ENCODE data around the gene MYMK.
"Not testable (repeated sequence)": the region's sequence is repeated elsewhere in the genome, so short reads cannot be mapped to it uniquely, and the experiment has no call there.

The MYMK gene

DNA sequence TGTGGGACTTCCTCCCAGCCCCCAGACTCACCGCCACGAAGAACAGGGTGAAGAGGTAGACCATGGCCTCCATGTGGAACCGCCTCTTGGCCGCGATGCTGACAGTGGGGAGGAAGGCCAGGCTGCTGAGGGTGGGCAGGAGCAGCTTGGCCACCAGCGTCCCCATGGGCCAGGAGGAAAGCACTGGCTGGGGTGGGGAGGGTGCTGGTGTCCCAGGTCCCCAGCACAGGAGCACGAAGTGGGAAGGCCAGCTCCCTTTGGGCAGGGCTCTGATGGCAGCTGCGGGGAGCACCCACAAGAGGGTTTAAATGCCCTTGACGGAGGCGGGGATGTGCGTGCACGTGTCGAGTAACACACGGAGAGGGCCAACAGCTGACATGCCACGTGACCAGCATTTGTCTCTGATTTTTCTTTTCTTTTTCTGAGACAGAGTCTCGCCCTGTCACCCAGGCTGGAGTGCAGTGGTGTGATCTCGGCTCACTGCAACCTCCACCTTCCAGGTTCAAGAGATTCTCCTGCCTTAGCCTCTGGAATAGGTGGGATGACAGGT lies at the start of gene MYMK:
Gene MYMK (minus strand): TSS at position 281 of the 550 bp plus-strand sequence. CDS start 115 bp downstream, at position 166.
- no peak for DNase-seq (ENCODE audit: low spot score)

DNA sequence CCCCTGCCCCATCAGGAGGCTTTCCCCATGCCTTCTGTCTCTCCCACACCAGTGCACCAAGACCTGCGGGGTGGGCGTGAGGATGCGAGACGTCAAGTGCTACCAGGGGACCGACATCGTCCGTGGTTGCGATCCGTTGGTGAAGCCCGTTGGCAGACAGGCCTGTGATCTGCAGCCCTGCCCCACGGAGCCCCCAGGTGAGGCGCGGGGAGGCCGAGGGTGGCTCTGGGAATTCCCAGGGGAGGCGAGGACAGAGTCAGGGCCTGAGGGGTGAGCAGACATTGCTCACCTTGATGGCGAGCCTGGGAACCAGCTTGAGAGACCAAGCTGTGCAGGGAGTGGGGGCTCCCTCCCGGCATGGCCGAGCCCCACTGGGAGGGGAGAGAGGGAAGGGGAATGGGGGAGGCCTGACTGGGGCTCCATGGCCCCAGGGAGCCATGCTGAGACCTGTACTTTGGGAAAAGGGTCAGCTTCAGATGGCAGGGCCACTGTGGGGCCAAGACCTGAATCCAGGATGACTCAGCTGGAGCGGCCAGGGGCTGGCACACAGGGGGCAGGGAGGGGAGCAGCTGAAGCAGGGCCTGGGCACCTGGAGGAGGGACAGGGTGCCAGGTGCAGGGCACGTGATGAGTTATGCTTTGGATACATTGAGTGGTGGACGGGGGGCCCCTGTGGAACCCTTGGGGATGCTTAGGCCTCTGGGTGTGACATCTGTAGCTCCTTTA lies 49.2 kb upstream of the MYMK start:
- DNase-seq (ENCODE audit: low spot score): no peak

DNA sequence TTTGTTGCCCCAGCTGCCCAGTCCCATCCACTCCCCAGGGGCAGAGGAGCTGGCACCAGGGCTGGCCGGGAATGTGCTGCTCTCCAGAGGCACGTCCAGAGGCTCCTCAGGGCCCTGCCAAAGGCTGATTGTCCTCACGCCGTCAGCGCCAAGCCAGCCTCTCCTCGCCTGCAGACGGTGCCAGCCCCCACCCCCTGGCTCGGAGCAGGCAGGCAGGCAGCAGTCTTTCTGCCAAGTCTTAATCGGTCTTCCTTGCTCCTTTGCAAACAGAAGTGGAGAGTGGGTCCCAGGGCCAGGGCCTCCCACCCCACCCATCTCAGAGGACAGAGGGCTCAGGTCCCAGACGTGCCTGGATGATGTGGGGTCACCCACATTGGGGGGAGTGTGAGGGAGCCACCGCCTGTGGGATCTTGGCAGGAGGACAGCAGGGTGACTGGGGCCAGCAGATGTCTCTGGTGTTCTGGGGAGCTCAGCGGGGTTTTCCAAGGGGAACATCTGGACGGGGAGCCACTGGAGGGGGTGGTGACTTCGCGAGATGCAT lies 48.1 kb upstream of the MYMK start:
- no peak for DNase-seq (ENCODE audit: low spot score)

GRCh38 chr9:133571896-133572595 lies 47.3 kb upstream of the MYMK start:
- no peak for DNase-seq (ENCODE audit: low spot score)

GRCh38 chr9:133571391-133571890 lies 46.7 kb upstream of the MYMK start:
- DNase-seq (ENCODE audit: low spot score): no peak

- DNase-seq (ENCODE audit: low spot score): no peak
Measured at GRCh38 chr9:133570691-133571080, 45.9 kb upstream of the MYMK start.

GRCh38 chr9:133569891-133570690 lies 45.3 kb upstream of the MYMK start:
- DNase-seq (ENCODE audit: low spot score): no peak

DNA sequence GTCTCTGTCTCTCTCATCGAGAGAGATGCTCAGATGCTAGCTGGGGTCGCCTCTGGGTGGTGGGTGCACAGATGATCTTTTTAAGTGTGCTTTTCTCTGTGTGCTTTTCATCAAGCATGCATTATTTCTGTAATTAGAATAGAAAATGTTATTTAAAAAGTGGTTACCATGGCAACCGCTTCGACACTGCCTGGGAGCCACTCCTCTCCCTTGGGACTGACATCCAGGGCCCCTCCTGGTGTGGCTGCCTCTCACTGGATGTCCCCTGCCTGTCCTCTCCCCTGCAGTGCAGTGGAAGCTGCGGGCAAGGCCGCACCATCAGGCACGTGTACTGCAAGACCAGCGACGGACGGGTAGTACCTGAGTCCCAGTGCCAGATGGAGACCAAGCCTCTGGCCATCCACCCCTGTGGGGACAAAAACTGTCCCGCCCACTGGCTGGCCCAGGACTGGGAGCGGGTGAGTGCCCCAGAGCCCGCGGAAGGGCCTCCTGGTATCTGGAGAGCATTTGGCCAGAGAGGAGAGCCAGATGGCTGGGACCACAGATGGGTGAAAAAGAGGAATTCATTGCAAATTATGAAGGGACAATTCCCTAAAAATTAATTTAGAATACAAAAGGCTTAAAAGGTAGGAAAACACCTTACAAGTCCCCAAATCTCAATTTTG lies 44.5 kb upstream of the MYMK start:
- no peak for DNase-seq (ENCODE audit: low spot score)

DNA sequence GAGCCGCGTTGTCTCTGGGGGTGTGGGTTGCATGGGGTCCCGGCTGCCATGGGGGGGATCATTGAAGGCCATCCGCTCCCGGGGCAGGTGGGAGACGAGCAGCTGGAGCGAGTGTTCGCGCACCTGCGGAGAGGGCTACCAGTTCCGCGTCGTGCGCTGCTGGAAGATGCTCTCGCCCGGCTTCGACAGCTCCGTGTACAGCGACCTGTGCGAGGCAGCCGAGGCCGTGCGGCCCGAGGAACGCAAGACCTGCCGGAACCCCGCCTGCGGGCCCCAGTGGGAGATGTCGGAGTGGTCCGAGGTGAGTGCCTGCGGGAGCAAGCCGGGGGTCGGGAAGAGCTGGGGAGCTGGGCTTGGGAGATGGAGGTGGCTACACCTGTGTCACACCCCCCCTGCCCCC lies 43.4 kb upstream of the MYMK start:
- no peak for DNase-seq (ENCODE audit: low spot score)

DNA sequence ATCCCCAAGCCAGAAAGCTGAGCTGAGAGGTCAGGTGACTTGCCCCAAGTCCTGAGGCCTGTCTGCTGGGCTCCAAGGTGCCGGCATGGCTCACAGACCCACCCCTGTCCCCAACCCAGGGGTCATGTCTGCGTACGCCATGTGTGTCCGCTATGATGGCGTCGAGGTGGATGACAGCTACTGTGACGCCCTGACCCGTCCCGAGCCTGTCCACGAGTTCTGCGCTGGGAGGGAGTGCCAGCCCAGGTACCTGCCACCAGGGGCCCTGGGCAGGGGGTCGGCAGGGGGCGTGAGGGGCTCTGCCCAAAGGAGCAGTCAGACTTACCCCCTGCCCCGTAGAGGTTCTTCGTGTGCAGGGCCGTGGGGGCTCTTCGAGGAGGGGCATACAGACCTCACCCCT lies 42.1 kb upstream of the MYMK start:
- no peak for DNase-seq (ENCODE audit: low spot score)

GRCh38 chr9:133566382-133566781 lies 41.6 kb upstream of the MYMK start:
- DNase-seq (ENCODE audit: low spot score): no peak

GRCh38 chr9:133564451-133565116 lies 39.8 kb upstream of the MYMK start:
- DNase-seq (ENCODE audit: low spot score): no peak

- DNase-seq (ENCODE audit: low spot score): not testable (repeated sequence)
Measured at GRCh38 chr9:133563814-133564213, 39.1 kb upstream of the MYMK start.

- DNase-seq (ENCODE audit: low spot score): peak; percentile 34
Measured at GRCh38 chr9:133563291-133563796, 38.6 kb upstream of the MYMK start.

GRCh38 chr9:133562611-133563290 lies 38.0 kb upstream of the MYMK start:
- DNase-seq (ENCODE audit: low spot score): no peak

- DNase-seq (ENCODE audit: low spot score): no peak
Measured at GRCh38 chr9:133561976-133562554, 37.3 kb upstream of the MYMK start.

DNA sequence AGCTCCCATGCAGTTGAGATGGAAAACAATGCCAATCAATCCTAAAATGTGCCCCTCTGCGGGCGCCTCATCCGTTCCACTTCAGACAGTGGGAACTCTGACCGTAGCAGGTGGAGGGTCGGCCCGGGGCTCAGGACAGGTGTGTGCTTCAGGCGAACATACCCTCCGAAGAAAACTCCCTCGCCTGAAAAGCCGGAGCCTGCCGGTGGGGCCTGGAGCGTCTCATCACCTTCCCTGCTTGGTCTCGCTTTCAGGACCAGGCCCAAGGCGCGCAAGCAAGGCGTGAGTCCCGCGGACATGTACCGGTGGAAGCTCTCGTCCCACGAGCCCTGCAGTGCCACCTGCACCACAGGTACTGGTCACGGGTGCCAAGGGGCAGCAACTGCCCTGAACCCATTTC lies 36.2 kb upstream of the MYMK start:
- DNase-seq (ENCODE audit: low spot score): no peak

DNA sequence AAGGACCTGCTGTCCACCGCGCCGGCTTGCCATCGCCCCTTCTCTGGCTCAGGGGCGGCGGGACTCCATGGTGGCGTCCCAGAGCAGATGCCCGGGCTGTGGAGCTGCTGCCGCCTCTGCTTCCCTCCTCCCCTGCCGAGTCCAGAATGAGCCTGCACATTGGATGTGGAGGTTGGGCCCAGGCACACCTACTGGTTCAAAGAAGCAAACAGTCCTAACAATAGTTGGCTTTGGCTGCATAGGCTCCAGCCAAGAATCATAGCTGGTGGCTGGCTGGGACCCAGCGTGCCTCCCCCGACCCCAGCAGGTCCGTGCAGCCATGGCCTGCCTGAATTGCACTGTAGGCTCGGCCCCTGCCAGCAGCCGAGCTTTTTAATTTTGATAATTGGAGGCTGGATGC lies 35.6 kb upstream of the MYMK start:
- no peak for DNase-seq (ENCODE audit: low spot score)

DNA sequence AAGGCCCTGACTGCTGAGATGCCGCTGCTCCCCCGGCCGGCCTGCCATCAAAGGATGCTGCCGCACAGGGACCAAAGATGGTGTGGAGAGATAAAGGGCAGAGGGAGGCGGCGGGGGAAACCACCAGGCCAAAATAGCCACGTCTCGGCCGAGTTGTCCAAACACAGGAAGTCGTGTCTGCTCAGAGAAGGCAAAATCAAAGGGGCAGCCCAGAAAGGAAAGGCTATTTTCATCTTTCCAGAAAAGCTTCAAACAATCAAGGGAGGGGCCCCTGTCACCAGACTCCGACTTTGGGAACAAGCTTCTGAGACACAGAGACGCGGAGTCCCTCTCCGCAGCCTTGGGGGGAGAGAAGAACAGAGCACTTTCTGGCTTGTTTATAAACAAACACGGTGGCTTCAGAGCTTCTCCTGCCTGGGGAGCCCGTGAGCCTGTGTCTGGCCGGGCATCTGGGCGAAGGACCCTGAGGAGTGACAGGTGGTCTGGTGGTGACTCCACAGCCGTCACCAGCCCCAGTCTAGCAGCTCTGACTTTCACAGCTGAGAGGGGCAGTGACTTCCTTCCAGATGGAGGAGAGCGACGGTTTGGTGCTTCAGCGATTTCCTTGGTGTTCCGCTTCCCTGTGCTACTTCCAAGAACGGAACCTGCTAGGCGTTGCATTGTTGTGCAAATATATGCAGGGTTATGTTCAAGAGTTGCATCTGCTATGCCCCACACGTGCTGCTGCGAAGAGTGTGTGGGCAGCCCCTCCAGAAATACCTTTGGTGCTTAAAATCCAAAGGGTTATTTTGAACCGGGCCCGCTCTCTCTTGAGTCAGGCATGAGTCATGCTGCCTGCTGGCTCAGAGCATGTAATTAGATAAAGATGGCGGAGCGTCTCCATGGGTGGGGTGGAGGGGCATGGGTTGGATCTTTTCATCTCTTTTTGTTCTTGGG lies 33.7 kb upstream of the MYMK start:
- no peak for DNase-seq (ENCODE audit: low spot score)

Measured in LoVo (cell line).